SK-N-SH (cell line): ENCODE measurements around the gene BHLHA9. TPM values are rescaled to one million over a fixed set of nuclear protein-coding genes. Genes with fewer than 3 reads are reported as not detected.

ENCODE experiments used
- CTCF ChIA-PET: fragments of 300-600, 350-600 bp; formaldehyde crosslinking; extraction: SDS; loops from one replicate; lab custom pipeline; 2021; lab: Yijun Ruan, JAX
- POLR2A ChIA-PET: fragments of 350-600 bp; sonication (Branson Sonifier 250); formaldehyde crosslinking; extraction: SDS; loops from one replicate; lab custom pipeline; 2020; ENCODE audit warnings: antibody characterized with exemption, inconsistent platforms; lab: Yijun Ruan, JAX
- DNase-seq: peaks from one replicate; pipeline ENCODE4 v3.0.0; 2012
- H2AFZ ChIP-seq: fragments of 200-600 bp; sonication (generic); 2 replicates; pipeline ENCODE4 v1.8.1; 2016; ENCODE audit warnings: antibody characterized with exemption, mild to moderate bottlenecking, low read depth
- H3F3A ChIP-seq: fragments of 200-600 bp; sonication (generic); replicated peaks from 2 replicates; pipeline ENCODE3; 2016; ENCODE audit warnings: antibody characterized with exemption, mild to moderate bottlenecking; ENCODE audit not compliant: insufficient read depth
- H3K27ac ChIP-seq, 2 experiments: fragments of 200-500 bp in 1 of 2; fragments of 200-600 bp in 1 of 2; sonication (Bioruptor generic) in 1 of 2; sonication (generic), shearing (Covaris generic) in 1 of 2; 2 replicates each; pipeline versions ENCODE4 v1.5.1 to v1.6.1; 2014 to 2016; ENCODE audit warnings: low read depth in 2 of 2, inconsistent platforms in 1 of 2, low read length in 1 of 2, mild to moderate bottlenecking in 1 of 2, mixed read lengths in 1 of 2
- H3K27me3 ChIP-seq: fragments of 200-600 bp; sonication (generic), shearing (Covaris generic); 2 replicates; pipeline ENCODE4 v1.6.1; 2016; ENCODE audit warnings: mixed run types; ENCODE audit not compliant: insufficient read depth
- H3K36me3 ChIP-seq, 2 experiments: fragments of 200-500 bp in 1 of 2; fragments of 200-600 bp in 1 of 2; sonication (Bioruptor generic) in 1 of 2; sonication (generic) in 1 of 2; replicated peaks in 1 of 2; 2 replicates each; pipeline versions ENCODE3 to v1.5.1; 2014 to 2016; ENCODE audit warnings: low read length in 1 of 2, mild to moderate bottlenecking in 1 of 2; ENCODE audit not compliant: insufficient read depth in 2 of 2, control insufficient read depth in 1 of 2
- H3K4me1 ChIP-seq, 2 experiments: fragments of 200-500 bp in 1 of 2; fragments of 200-600 bp in 1 of 2; sonication (Bioruptor generic) in 1 of 2; sonication (generic), shearing (Covaris generic) in 1 of 2; 2 replicates each; pipeline versions ENCODE4 v1.5.1 to v1.6.1; 2014 to 2016; ENCODE audit warnings: low read depth in 1 of 2, low read length in 1 of 2, mixed run types in 1 of 2; ENCODE audit not compliant: insufficient read depth in 2 of 2, control insufficient read depth in 1 of 2
- H3K4me2 ChIP-seq: fragments of 200-600 bp; sonication (generic), shearing (Covaris generic); 2 replicates; pipeline ENCODE4 v1.6.1; 2017; ENCODE audit warnings: mixed run types
- H3K4me3 ChIP-seq, 2 experiments: fragments of 200-500 bp in 1 of 2; fragments of 200-600 bp in 1 of 2; sonication (Bioruptor generic) in 1 of 2; sonication (generic), shearing (Covaris generic) in 1 of 2; 2 replicates each; pipeline versions ENCODE4 v1.5.1 to v1.8.1; 2014 to 2016; ENCODE audit warnings: low read depth in 2 of 2, inconsistent platforms in 1 of 2, low read length in 1 of 2, mild to moderate bottlenecking in 1 of 2, mixed read lengths in 1 of 2, moderate library complexity in 1 of 2
- H3K79me2 ChIP-seq: fragments of 200-600 bp; sonication (generic); 2 replicates; pipeline ENCODE4 v1.8.1; 2017; ENCODE audit warnings: mild to moderate bottlenecking; ENCODE audit not compliant: insufficient read depth
- H3K9ac ChIP-seq: fragments of 200-600 bp; sonication (generic); 2 replicates; pipeline ENCODE4 v1.6.1; 2017; ENCODE audit warnings: mixed run types
- H3K9me2 ChIP-seq: fragments of 200-600 bp; sonication (generic); 2 replicates; pipeline ENCODE4 v1.6.1; 2017; ENCODE audit warnings: mixed run types
- H3K9me3 ChIP-seq: fragments of 200-600 bp; sonication (generic); 2 replicates; pipeline ENCODE4 v1.6.1; 2017; ENCODE audit warnings: mixed run types, mild to moderate bottlenecking, moderate library complexity
- H4K20me1 ChIP-seq: fragments of 200-600 bp; sonication (generic); 2 replicates; pipeline ENCODE4 v1.6.1; 2017; ENCODE audit warnings: mild to moderate bottlenecking, mixed run types; ENCODE audit not compliant: insufficient read depth
- CHD2 ChIP-seq: fragments of 150-350 bp; IDR thresholded peaks from 2 replicates; pipeline ENCODE4 v1.6.1; 2018; ENCODE audit warnings: low read length; ENCODE audit not compliant: partially characterized antibody
- FOXJ3 ChIP-seq: sonication (generic); formaldehyde crosslinking; IDR thresholded peaks from 2 replicates; pipeline ENCODE4 v1.5.1; 2020; ENCODE audit warnings: mild to moderate bottlenecking, missing genetic modification reagents
- GABPA ChIP-seq: IDR thresholded peaks from 2 replicates; pipeline ENCODE4 v1.4.0; 2012; ENCODE audit warnings: low read depth, mild to moderate bottlenecking
- GATA2 ChIP-seq: sonication (generic); formaldehyde crosslinking; IDR thresholded peaks from 2 replicates; pipeline ENCODE4 v1.5.0; 2020; ENCODE audit warnings: mild to moderate bottlenecking, missing genetic modification reagents
- JUND ChIP-seq: IDR thresholded peaks from 2 replicates; pipeline ENCODE4 v1.4.0; 2012
- MEF2A ChIP-seq: IDR thresholded peaks from 2 replicates; pipeline ENCODE4 v1.4.0; 2012; ENCODE audit warnings: low read depth, borderline replicate concordance
- NRF1 ChIP-seq: IDR thresholded peaks from 2 replicates; pipeline ENCODE4 v1.6.1; 2012; ENCODE audit warnings: low read depth, mild to moderate bottlenecking, low read length
- POLR2AphosphoS5 ChIP-seq: IDR thresholded peaks from 2 replicates; pipeline ENCODE4 v1.6.1; 2012; ENCODE audit warnings: low read depth, low read length
- RFX5 ChIP-seq: IDR thresholded peaks from 2 replicates; pipeline ENCODE4 v1.6.1; 2012; ENCODE audit warnings: mild to moderate bottlenecking, improper control_type of control experiment, low read length
- TAF1 ChIP-seq: IDR thresholded peaks from 2 replicates; pipeline ENCODE4 v1.6.1; 2012; ENCODE audit warnings: low read depth, mild to moderate bottlenecking, low read length, moderate library complexity, borderline replicate concordance
- TEAD4 ChIP-seq: IDR thresholded peaks from 2 replicates; pipeline ENCODE4 v1.4.0; 2012; ENCODE audit warnings: mild to moderate bottlenecking, borderline replicate concordance; ENCODE audit not compliant: insufficient read depth
- ZBTB33 ChIP-seq: IDR thresholded peaks from 2 replicates; pipeline ENCODE4 v1.4.0; 2012; ENCODE audit warnings: low read depth, borderline replicate concordance
- WGBS: methylation state at CpG from one replicate; pipeline ENCODE4 v1.1.6; 2017; ENCODE audit warnings: low lambda C conversion rate; 5-methylcytosine and 5-hydroxymethylcytosine counted together
- polyA plus RNA-seq, 3 experiments: library from polyadenylated mRNA; depleted of rRNA; stranded (reverse); fragments of >200 nt; gene quantifications; 2 replicates each; pipeline ENCODE4 v1.2.3, GENCODE V29; 2012
- TF ChIP-seq, protein P1 (sequence below): IDR thresholded peaks from 2 replicates; pipeline ENCODE4; 2012
- TF ChIP-seq, protein P2 (sequence below): fragments of 200-600 bp; sonication (generic); IDR thresholded peaks from 2 replicates; pipeline ENCODE4 v1.6.1; 2017; ENCODE audit warnings: antibody characterized with exemption, mild to moderate bottlenecking, moderate library complexity
- TF ChIP-seq, protein P3 (sequence below): IDR thresholded peaks from 2 replicates; pipeline ENCODE4 v1.6.1; 2012; ENCODE audit warnings: mild to moderate bottlenecking, low read depth, low read length, moderate library complexity

The BHLHA9 gene
- polyA plus RNA-seq, 1 of the 3 experiments (the other 2 are of a cell fraction) = not detected

GRCh38 chr17:1290676-1291075 is 20.4 kb downstream of the BHLHA9 start:
- no peak for TF ChIP-seq POLR2AphosphoS5
- TF ChIP-seq RFX5 = no peak
- TF ChIP-seq, protein P1, sequence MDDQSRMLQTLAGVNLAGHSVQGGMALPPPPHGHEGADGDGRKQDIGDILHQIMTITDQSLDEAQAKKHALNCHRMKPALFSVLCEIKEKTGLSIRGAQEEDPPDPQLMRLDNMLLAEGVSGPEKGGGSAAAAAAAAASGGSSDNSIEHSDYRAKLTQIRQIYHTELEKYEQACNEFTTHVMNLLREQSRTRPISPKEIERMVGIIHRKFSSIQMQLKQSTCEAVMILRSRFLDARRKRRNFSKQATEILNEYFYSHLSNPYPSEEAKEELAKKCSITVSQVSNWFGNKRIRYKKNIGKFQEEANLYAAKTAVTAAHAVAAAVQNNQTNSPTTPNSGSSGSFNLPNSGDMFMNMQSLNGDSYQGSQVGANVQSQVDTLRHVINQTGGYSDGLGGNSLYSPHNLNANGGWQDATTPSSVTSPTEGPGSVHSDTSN = no peak
- TF ChIP-seq GATA2 (CRISPR knock-in tag) = no peak
- no peak for TF ChIP-seq GABPA
- TF ChIP-seq TAF1 = no peak
- TF ChIP-seq NRF1 = no peak
- TF ChIP-seq ZBTB33 = no peak
- TF ChIP-seq, protein P2, sequence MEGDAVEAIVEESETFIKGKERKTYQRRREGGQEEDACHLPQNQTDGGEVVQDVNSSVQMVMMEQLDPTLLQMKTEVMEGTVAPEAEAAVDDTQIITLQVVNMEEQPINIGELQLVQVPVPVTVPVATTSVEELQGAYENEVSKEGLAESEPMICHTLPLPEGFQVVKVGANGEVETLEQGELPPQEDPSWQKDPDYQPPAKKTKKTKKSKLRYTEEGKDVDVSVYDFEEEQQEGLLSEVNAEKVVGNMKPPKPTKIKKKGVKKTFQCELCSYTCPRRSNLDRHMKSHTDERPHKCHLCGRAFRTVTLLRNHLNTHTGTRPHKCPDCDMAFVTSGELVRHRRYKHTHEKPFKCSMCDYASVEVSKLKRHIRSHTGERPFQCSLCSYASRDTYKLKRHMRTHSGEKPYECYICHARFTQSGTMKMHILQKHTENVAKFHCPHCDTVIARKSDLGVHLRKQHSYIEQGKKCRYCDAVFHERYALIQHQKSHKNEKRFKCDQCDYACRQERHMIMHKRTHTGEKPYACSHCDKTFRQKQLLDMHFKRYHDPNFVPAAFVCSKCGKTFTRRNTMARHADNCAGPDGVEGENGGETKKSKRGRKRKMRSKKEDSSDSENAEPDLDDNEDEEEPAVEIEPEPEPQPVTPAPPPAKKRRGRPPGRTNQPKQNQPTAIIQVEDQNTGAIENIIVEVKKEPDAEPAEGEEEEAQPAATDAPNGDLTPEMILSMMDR = no peak
- no peak for TF ChIP-seq CHD2
- TF ChIP-seq JUND = no peak
- TF ChIP-seq TEAD4 = no peak
- no peak for TF ChIP-seq MEF2A
- TF ChIP-seq FOXJ3 (CRISPR knock-in tag) = no peak
- TF ChIP-seq, protein P3, sequence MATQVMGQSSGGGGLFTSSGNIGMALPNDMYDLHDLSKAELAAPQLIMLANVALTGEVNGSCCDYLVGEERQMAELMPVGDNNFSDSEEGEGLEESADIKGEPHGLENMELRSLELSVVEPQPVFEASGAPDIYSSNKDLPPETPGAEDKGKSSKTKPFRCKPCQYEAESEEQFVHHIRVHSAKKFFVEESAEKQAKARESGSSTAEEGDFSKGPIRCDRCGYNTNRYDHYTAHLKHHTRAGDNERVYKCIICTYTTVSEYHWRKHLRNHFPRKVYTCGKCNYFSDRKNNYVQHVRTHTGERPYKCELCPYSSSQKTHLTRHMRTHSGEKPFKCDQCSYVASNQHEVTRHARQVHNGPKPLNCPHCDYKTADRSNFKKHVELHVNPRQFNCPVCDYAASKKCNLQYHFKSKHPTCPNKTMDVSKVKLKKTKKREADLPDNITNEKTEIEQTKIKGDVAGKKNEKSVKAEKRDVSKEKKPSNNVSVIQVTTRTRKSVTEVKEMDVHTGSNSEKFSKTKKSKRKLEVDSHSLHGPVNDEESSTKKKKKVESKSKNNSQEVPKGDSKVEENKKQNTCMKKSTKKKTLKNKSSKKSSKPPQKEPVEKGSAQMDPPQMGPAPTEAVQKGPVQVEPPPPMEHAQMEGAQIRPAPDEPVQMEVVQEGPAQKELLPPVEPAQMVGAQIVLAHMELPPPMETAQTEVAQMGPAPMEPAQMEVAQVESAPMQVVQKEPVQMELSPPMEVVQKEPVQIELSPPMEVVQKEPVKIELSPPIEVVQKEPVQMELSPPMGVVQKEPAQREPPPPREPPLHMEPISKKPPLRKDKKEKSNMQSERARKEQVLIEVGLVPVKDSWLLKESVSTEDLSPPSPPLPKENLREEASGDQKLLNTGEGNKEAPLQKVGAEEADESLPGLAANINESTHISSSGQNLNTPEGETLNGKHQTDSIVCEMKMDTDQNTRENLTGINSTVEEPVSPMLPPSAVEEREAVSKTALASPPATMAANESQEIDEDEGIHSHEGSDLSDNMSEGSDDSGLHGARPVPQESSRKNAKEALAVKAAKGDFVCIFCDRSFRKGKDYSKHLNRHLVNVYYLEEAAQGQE = no peak

More at GRCh38 chr17:1290676-1291075, 20.4 kb downstream of the BHLHA9 start:
- WGBS = 63% methylated on average over 13 of the region's 13 CpGs
- H3K4me1 ChIP-seq = no peaks in the 10 kb centered on the region
- no peaks in the 10 kb centered on the region for H3K9me2 ChIP-seq
- H3K9ac ChIP-seq = no peak overlapping the region
- H2AFZ ChIP-seq = no peak overlapping the region
- no peak overlapping the region for H3K4me2 ChIP-seq
- CTCF ChIA-PET = interaction anchor here (1.4 kb wide), 1 partner anchor 41 kb away, joined by 4 read pairs; no protein-coding TSS in a partner anchor
- DNase-seq = no peak
- POLR2A ChIA-PET = no interaction called here
- H3K27me3 ChIP-seq = 0 out of 2 replicates have a peak, but pooled peaks cover 4% of the 10 kb centered on the region
- no peaks in the 10 kb centered on the region for H3K9me3 ChIP-seq
- H3K27ac ChIP-seq = no peak overlapping the region
- no peaks in the 10 kb centered on the region for H3K79me2 ChIP-seq
- no peaks in the 10 kb centered on the region for H3F3A ChIP-seq
- no peaks in the 10 kb centered on the region for H3K36me3 ChIP-seq
- no peaks in the 10 kb centered on the region for H4K20me1 ChIP-seq
- H3K4me3 ChIP-seq = no peak overlapping the region
